ENCODE data around the gene CD55.
"Not testable (repeated sequence)": the region's sequence is repeated elsewhere in the genome, so short reads cannot be mapped to it uniquely, and the experiment has no call there.

Gene CD55

GRCh38 chr1:207306023-207306422 is 15.5 kb upstream of the CD55 start:
- no peak for DNase-seq

GRCh38 chr1:207306603-207307002 is 14.9 kb upstream of the CD55 start:
- no peak for DNase-seq

GRCh38 chr1:207308451-207309190 is 12.9 kb upstream of the CD55 start:
- DNase-seq: no peak

- no peak for DNase-seq
Measured at GRCh38 chr1:207309745-207310273, 11.7 kb upstream of the CD55 start.

- DNase-seq: no peak
Measured at GRCh38 chr1:207311888-207312603, 9.4 kb upstream of the CD55 start.

GRCh38 chr1:207312604-207312920 is 8.9 kb upstream of the CD55 start:
- no peak for DNase-seq

- no peak for DNase-seq
Measured at GRCh38 chr1:207313131-207313530, 8.3 kb upstream of the CD55 start.

- no peak for DNase-seq
Measured at GRCh38 chr1:207314816-207315215, 6.7 kb upstream of the CD55 start.

GRCh38 chr1:207315435-207315834 is 6.0 kb upstream of the CD55 start:
- DNase-seq: no peak

GRCh38 chr1:207316141-207316540 is 5.3 kb upstream of the CD55 start:
- DNase-seq: no peak

GRCh38 chr1:207316622-207317391 is 4.7 kb upstream of the CD55 start:
- no peak for DNase-seq

- DNase-seq: no peak
Measured at GRCh38 chr1:207317561-207317960, 3.9 kb upstream of the CD55 start.

- no peak for DNase-seq
Measured at GRCh38 chr1:207318072-207318619, 3.3 kb upstream of the CD55 start.

GRCh38 chr1:207319199-207319598 is 2.3 kb upstream of the CD55 start:
- DNase-seq: no peak

GRCh38 chr1:207320105-207320504 is 1.4 kb upstream of the CD55 start:
- not testable (repeated sequence) for DNase-seq

- no peak for DNase-seq
Measured at GRCh38 chr1:207321790-207322645, 540 bp downstream of the CD55 start.

- no peak for DNase-seq
Measured at GRCh38 chr1:207323425-207324225, 2.1 kb downstream of the CD55 start.

GRCh38 chr1:207328004-207328403 is 6.5 kb downstream of the CD55 start:
- no peak for DNase-seq

GRCh38 chr1:207328908-207329440 is 7.5 kb downstream of the CD55 start:
- no peak for DNase-seq

- no peak for DNase-seq
Measured at GRCh38 chr1:207329469-207329868, 8.0 kb downstream of the CD55 start.

- DNase-seq: no peak
Measured at GRCh38 chr1:207330011-207330710, 8.7 kb downstream of the CD55 start.
